GM12892 (cell line): ENCODE results near the gene CDC42BPB.

Source experiments
- DNase-seq: peaks from one replicate; pipeline ENCODE4 v3.0.0; 2011; ENCODE audit not compliant: insufficient read length
- FAIRE-seq: peaks from 2 replicates; lab custom pipeline; 2011; peaks lifted over from hg19 to GRCh38; lab: Jason Lieb, UNC
- POLR2A ChIP-seq: IDR thresholded peaks from 2 replicates; pipeline ENCODE4 v1.6.1; 2011; ENCODE audit warnings: low read depth, low read length, control low read depth
- POLR2AphosphoS5 ChIP-seq: IDR thresholded peaks from 2 replicates; pipeline ENCODE4 v1.6.1; 2011; ENCODE audit warnings: low read depth, low read length, control low read depth
- TAF1 ChIP-seq: IDR thresholded peaks from 2 replicates; pipeline ENCODE4 v1.6.1; 2011; ENCODE audit warnings: low read depth, mild to moderate bottlenecking, control low read depth, low read length, borderline replicate concordance

The CDC42BPB gene

DNA sequence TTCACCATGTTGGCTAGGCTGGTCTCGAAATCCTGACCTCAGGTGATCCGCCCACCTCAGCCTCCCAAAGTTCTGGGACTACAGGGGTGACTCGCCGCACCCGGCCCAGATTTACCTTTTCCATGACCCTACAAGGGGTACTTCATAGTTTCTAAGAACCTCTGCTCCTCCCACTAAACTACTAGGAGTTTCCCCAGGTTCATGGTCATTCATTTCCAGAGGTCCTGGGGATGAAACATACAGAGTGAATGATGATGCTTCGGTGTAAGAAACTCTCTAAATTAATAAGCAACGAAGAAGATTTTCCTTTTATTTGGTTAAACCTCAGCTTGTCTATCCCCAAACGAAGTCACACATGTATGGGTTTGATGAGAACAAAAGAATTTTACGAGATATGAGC is 77.9 kb downstream of the CDC42BPB start:
- DNase-seq: no peak
- TF ChIP-seq POLR2AphosphoS5 (no peak), POLR2A (no peak), TAF1 (no peak)
- no peak for FAIRE-seq

DNA sequence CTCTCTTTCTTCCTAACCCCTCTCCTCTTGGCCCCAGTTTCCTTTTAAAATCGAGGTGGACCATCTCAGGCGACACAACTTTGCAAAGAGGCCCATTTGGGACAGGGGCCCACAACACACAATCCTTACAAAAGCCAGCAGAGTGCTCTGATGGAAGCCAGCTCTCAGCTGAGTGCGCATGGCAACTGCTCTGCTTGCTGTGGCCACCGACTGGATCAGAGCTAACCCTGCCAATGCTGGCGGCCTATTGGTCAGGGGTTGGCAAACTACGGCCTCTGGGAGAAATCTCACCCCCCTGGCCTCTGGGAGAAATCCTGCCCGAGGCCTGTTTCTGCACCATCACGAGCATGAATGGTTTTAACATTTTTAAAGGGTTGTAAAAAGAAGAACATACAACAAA is 79.9 kb downstream of the CDC42BPB start:
- FAIRE-seq (no peak), DNase-seq (no peak)
- TF ChIP-seq POLR2A (no peak), TAF1 (no peak), POLR2AphosphoS5 (no peak)

DNA sequence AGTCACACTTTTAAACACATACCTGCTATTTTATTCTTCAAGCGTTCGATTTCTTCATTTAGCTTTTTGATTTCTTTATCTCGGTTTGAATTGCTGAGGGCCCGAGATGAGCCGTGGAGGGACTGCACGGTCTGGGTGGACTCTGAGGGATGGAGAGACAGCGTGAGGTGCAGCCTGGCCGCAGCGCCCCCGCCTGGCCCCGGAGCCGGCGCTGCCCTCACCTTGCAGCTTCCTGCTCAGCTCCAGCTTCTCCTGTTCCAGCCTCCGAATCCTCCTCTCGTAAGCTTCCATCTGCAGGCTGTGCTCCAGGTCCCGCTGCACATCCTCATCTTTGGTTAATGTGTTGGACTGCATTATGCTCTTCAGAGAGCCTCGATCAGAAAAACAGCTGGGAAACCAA is 81.7 kb downstream of the CDC42BPB start:
- no peak for FAIRE-seq
- TF ChIP-seq POLR2A (no peak), TAF1 (no peak), POLR2AphosphoS5 (no peak)
- no peak for DNase-seq

GRCh38 chr14:102973706-102974285 is 83.6 kb downstream of the CDC42BPB start:
- FAIRE-seq: no peak
- TF ChIP-seq POLR2A: no peak
- no peak for TF ChIP-seq TAF1
- no peak for TF ChIP-seq POLR2AphosphoS5
- DNase-seq: no peak

DNA sequence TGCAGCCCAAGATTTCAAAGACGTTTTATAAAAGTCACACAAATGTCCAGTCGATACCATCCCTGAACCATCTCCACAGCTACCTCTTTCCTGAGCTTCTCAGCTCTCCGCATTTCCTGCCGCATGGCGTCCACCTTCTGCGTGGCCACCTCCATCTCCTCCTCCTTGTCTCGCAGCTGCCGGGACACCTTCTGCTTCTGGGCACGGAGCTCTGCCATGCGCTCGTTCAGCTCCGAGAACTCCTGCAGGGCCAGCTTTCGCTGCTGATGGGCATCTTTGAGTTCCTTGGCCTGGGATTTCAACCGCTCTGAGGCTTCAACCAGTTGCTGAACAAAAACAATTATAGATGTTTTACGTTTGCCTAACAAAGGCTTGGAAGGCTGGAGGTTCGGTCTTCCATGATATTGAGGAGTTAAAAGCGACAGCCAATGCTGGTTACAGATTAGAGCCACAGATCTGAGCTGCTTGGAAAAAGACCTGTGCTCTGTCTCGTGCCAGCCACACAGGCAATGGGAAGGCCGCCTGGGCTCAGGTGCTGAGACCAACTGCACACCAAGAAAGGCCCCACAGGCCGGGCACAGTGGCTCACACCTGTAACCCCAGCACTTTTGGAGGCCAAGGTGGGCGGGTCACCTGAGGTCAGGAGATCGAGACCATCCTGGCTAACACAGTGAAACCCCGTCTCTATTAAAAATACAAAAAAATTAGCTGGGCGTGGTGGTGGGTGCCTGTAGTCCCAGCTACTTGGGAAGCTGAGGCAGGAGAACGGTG is 85.3 kb downstream of the CDC42BPB start:
- DNase-seq: no peak
- TF ChIP-seq TAF1 (no peak), POLR2AphosphoS5 (no peak), POLR2A (no peak)
- no peak for FAIRE-seq

- no peak for TF ChIP-seq POLR2AphosphoS5
- no peak for TF ChIP-seq POLR2A
- TF ChIP-seq TAF1: no peak
- DNase-seq: no peak
- FAIRE-seq: no peak
These were observed 86.0 kb downstream of the CDC42BPB start for GRCh38 chr14:102971314-102971713.

GRCh38 chr14:102970496-102970895 is 86.9 kb downstream of the CDC42BPB start:
- DNase-seq (no peak), FAIRE-seq (no peak)
- TF ChIP-seq POLR2A (no peak), TAF1 (no peak), POLR2AphosphoS5 (no peak)

DNA sequence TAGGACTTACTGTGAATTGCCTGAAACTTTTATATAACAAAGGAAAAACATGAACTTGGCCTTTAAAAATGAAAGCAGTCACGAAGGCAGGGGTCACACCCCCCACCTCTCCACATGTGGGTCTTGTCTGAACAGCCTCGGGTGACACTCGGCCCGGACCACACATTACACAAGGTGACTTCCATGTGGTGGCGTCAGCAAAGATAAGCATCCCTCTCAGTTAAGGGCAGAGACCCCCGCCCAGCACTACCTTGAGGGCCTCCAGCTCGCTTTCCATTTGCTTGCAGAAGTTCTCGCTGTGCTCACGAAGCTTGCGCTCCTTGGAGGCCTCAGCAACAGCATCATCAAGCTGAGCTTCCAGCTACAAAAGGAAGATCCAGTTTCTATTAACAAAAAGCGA is 87.4 kb downstream of the CDC42BPB start:
- no peak for DNase-seq
- TF ChIP-seq POLR2AphosphoS5: no peak
- TF ChIP-seq TAF1: no peak
- no peak for TF ChIP-seq POLR2A
- no peak for FAIRE-seq

- FAIRE-seq: no peak
These were observed 88.1 kb downstream of the CDC42BPB start for GRCh38 chr14:102969060-102969791.

GRCh38 chr14:102968306-102968705 is 89.0 kb downstream of the CDC42BPB start:
- TF ChIP-seq POLR2A (no peak), TAF1 (no peak), POLR2AphosphoS5 (no peak)
- DNase-seq (no peak), FAIRE-seq (no peak)

More at GRCh38 chr14:102969060-102969791, 88.1 kb downstream of the CDC42BPB start:
- DNase-seq: no peak
- TF ChIP-seq TAF1: no peak
- no peak for TF ChIP-seq POLR2AphosphoS5
- TF ChIP-seq POLR2A: no peak

GRCh38 chr14:102967506-102967795 is 89.9 kb downstream of the CDC42BPB start:
- FAIRE-seq (no peak), DNase-seq (no peak)
- TF ChIP-seq TAF1 (no peak), POLR2A (no peak), POLR2AphosphoS5 (no peak)

GRCh38 chr14:102966681-102967505 is 90.5 kb downstream of the CDC42BPB start:
- DNase-seq (no peak), FAIRE-seq (no peak)
- no peak for TF ChIP-seq TAF1
- TF ChIP-seq POLR2A: no peak
- no peak for TF ChIP-seq POLR2AphosphoS5
